CD4-positive, alpha-beta T cell treated with Interferon alpha-2 for 1 hour (primary cell): ENCODE results near the gene WT1.
"Not testable (repeated sequence)": the region's sequence is repeated elsewhere in the genome, so short reads cannot be mapped to it uniquely, and the experiment has no call there.

Source experiments
- DNase-seq, 2 donors: peaks; one replicate each; pipeline ENCODE4 v3.0.0-alpha.2; 2020 to 2022

WT1 gene

GRCh38 chr11:32435511-32435941 is at the start of gene WT1:
WT1 (minus strand) TSS chr11:32435539.
- no peak for DNase-seq

DNA sequence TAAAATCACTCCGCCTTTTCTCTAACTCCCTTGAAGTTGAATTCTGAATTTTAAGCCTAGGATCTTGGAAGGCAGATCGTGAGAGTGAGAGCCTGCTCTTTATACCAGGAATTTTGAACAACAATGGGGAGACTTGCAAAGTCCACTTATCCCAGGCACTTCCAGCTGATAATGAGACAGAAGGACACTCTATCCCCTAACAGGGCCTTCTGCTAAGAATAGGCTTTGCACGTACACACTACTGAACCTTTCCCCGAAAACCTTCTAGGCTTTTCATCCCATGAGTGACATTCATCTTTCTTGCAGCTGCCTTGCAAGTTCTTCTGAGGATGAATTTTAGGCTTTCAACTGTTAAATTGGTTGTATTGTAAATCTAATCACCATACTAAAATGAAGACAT is 44.0 kb upstream of the WT1 start:
- DNase-seq = no peak

DNA sequence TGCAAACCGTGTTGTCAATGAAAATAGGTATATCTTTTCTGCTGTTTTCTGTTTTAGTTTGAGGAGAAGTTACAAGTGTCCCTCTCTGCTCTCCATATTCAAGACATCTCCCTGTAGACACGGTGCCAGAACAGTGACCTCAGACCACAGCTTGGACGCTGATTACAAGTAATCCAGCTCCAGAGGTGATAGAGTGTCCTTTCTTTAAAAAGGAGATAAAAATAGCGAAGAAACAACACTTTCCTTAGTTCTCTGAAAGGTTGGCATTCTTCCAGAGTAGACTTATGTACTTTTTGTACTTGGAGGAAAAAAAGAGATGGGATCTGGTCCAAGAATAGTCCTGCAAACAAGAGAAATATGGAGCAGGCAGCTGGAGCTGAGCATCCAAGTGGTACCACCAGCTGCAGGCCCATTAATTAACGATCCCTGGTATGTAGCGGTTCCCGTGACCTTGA is 43.0 kb upstream of the WT1 start:
- DNase-seq = no peak

- no peak for DNase-seq
Observed at GRCh38 chr11:32473282-32473909, 38.1 kb upstream of the WT1 start.

DNA sequence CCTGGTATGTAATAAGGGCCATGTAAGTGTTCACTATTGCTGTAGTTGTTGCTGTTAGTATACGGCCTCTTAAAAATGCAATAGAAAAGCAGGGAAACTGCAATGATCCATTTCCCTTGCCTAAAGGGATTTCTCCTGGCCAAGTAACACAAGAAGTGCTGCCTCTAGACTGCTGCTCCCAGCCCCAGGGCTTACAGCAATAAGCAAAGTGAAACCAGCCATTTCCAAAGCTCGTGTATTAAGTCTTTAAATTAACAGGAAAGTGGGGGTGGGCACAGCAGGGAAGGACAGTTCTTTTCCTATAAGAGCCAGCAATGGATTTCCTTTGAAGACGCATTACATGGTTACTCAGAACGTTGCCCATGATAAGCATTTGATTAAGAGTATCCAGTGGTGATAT is 36.9 kb upstream of the WT1 start:
- DNase-seq = no peak

- DNase-seq = not testable (repeated sequence)
Observed at GRCh38 chr11:32471544-32471943, 36.2 kb upstream of the WT1 start.

DNA sequence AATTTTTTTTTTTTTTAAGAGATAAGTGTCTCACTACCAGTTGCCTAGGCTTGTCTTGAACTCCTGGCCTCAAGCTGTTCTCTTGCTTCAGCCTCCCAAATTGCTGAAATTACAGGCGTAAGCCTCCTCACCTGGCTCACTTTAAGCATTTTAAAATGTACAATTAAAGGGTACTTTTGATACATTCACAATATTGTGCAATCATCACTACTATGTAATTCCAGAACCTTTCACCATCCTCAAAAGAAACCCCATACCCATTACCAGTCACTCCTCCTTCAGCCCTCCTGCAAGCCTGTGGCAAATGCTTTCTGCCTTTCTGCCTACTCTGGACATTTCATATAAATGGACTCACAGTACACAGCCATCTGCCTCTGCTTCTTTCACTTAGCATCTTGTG is 34.5 kb upstream of the WT1 start:
- no peak for DNase-seq

GRCh38 chr11:32466279-32466915 is 31.1 kb upstream of the WT1 start:
- no peak for DNase-seq

- no peak for DNase-seq
Observed at GRCh38 chr11:32464078-32464477, 28.7 kb upstream of the WT1 start.

- DNase-seq = no peak
Observed at GRCh38 chr11:32462011-32462690, 26.8 kb upstream of the WT1 start.

- DNase-seq = no peak
Observed at GRCh38 chr11:32456864-32457263, 21.5 kb upstream of the WT1 start.

DNA sequence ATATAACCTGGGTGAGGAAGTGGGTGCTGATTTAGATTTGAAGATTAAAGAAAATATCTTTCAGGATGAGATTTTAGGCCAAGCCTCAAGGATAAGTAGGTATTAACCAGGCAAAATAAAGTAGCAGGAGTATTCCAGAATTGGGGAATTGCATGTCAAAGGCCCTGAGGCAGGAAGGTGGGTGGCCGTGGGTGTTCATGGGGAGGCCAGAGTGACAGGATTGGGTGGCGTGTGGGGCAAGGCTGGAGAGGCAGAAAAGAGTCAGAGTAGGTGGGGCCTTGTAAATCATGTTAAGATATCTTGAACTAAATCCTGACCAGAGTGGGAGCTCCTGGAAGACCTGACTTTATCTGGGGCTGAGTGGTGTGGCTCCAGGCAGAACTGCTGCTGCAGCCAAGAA is 19.7 kb upstream of the WT1 start:
- DNase-seq = no peak

GRCh38 chr11:32451808-32452207 is 16.5 kb upstream of the WT1 start:
- DNase-seq = no peak

- no peak for DNase-seq
Observed at GRCh38 chr11:32450372-32450771, 15.0 kb upstream of the WT1 start.

- no peak for DNase-seq
Observed at GRCh38 chr11:32448232-32448631, 12.9 kb upstream of the WT1 start.

DNA sequence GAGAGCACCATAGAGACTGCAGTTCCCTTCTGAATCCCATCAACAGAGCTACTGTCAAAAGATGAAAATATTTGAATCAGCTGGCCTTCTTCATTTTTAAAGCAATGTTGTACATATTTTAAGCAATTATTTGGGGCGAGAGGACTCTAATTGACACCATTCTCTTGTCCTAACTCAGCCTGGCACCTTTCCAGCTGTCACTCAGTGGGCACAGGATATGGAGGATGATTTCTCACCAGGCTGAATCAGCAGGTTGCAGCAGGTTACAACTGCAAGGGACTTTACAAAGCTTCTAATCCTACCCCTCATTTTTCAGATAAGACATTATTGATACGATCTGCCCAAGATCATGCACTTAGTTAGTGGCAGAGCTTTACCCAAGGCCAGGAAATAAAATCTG is 11.9 kb upstream of the WT1 start:
- no peak for DNase-seq

DNA sequence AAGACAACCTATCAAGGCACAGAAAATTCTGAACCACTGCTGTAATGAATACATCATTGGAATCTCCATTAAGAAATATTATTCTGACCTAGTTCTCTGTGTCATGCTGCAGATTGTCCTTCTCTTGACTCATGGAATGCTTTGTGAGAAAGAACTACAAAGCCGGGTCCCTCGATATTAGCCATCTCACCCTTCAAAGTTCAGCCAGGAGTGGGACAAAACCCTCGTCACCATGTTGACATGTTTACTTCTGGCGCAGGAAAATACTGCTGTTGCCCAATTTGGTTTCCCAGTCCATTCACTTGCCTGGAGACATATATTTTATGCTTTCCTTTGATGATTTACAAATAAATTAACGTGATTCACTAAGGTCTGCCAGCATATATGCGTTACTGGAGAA is 10.9 kb upstream of the WT1 start:
- no peak for DNase-seq

DNA sequence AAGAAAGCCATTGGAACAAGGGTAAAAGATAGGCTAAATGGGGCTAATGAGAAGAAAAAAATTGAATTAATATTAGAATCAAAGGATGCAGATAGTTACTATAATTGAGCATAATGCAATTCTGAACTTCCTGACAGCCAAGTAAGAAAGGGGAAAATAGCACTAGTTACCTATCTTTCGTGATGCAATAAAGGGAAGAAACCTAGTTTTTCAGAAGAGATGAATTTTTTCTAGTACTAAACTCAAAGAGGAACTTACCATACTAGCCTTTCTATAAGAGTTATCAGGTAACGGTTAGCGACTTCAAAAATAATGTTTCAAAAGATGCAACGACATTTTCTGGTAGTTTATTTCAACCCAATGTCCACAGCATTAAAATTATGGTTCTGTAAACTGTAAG is 8.8 kb upstream of the WT1 start:
- no peak for DNase-seq

DNA sequence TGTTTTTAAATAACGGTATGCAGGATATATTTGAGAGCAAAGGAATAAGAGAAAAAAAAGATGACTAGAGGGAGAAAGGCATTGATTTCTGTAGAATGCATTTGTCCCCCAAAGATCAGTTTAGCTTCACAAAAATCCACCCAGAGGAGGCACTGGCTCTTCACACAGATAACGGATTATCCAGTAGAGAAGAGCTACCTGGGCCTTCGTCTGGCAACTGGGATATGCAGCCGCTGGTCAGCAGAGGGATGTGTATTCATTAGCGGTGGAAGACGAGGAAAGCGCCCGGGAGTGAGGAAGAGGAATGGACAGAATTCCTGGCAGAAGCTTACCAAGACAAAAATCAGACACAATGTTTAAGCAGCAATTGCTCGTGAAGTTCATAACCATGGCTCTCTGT is 5.6 kb upstream of the WT1 start:
- DNase-seq = no peak

GRCh38 chr11:32440312-32440908 is 5.1 kb upstream of the WT1 start:
- no peak for DNase-seq

DNA sequence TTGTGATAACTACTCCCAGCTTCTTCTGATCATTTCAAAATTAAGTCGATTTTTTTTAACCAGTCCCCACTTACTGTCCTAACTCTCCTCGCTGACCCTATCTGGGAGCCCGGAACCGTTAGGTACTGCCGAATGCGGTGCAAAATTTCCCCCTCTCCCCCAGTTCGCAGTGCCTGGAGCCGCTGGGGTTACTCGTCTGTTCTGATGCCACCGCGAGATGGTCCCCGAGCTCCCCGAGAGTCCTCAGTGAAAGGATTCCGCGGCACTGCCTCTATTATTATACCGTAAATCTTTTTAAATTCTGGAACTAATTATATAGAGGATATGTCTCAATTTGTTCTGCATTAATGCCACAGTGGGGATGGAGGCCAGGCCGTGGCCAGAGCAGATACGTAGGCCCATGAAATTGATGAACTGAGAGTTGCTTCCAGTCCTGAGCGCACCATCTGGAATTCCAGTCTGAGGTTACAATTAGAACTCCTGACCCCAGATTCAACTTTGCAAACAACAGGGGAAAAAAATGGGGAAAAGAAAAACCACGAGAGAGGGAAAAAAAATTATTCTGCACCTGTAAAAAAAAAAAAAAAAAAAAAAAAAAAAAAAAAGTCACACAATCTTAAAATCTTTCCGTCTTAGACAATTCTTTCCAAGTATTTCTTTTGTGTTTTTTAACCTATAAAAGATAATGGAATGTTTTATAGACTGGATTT is 4.3 kb upstream of the WT1 start:
- DNase-seq = no peak

GRCh38 chr11:32438866-32439489 is 3.6 kb upstream of the WT1 start:
- DNase-seq = no peak

DNA sequence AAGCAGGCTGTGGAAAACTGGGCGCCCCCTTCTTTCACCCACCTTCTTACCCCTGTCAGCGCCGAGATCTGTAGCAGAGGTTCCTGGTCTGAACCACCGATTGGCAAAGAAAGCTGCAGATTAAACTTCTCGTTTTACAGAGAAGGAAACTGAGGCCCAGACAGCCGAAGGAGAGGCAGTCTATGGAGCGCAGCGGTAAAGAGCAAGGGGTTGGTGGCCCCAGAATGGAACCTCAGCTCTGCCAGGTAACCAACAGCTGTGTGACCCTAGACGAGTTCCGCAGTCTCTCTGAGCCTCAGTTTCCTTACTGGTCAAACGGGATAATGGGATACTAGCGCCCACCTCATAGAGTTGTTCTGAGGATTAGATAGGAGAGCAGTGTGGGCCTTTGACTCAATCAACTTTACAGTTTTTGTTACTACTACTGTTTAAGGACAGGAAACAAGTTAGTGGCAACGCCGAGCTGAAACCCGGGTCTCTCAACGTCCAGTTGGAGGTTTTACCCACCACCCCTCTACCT is 3.1 kb upstream of the WT1 start:
- DNase-seq = no peak
